Vagina (tissue), 2 donors: Measurements from ENCODE around the gene ESR1. TPM values are rescaled to one million over a fixed set of nuclear protein-coding genes. Genes with fewer than 3 reads are reported as not detected.

ENCODE experiments used
- DNase-seq, 2 donors: peaks; one replicate each; pipeline ENCODE4 v3.0.0-alpha.2; 2017; ENCODE audit errors: extremely low spot score in 2 of 2
- H3K27ac ChIP-seq: fragments of 200-600 bp; sonication (generic); one replicate; pipeline ENCODE4 v1.5.1; 2019
- H3K27me3 ChIP-seq: fragments of 200-600 bp; sonication (generic); one replicate; pipeline ENCODE4 v1.5.1; 2019
- H3K36me3 ChIP-seq, 2 donors: fragments of 200-600 bp; sonication (generic); one replicate each; pipeline ENCODE4 v1.5.1; 2017 to 2019
- H3K4me1 ChIP-seq: fragments of 200-600 bp; sonication (generic); one replicate; pipeline ENCODE4 v1.5.1; 2019
- H3K4me3 ChIP-seq, 2 donors: fragments of 200-600 bp; sonication (generic); 1 replicate in 1 of 2; 2 replicates in 1 of 2; pipeline ENCODE4 v1.5.1; 2016 to 2019
- H3K9me3 ChIP-seq: fragments of 200-600 bp; sonication (generic); one replicate; pipeline ENCODE4 v1.5.1; 2019
- CTCF ChIP-seq, 3 experiments: fragments of 450-650 bp in 2 of 3; fragments of 200-600 bp in 1 of 3; sonication (generic) in 1 of 3; IDR thresholded peaks; one replicate each; pipeline ENCODE4 v1.5.1; 2017 to 2019; ENCODE audit warnings: antibody characterized with exemption in 3 of 3, mild to moderate bottlenecking in 2 of 3, moderate library complexity in 2 of 3
- POLR2A ChIP-seq, 2 donors: fragments of 450-650 bp; IDR thresholded peaks; one replicate each; pipeline ENCODE4 v1.6.1; 2017; ENCODE audit warnings: antibody characterized with exemption in 2 of 2, mild to moderate bottlenecking in 2 of 2, moderate library complexity in 2 of 2
- POLR2AphosphoS5 ChIP-seq, 2 donors: sonication (generic); formaldehyde crosslinking; IDR thresholded peaks; one replicate each; pipeline ENCODE4 v1.9.0; 2017; ENCODE audit warnings: antibody characterized with exemption in 2 of 2, mild to moderate bottlenecking in 2 of 2, low read depth in 1 of 2; ENCODE audit not compliant: insufficient read depth in 1 of 2
- intact Hi-C: fragments of 100-400 bp; cut with DNase I; formaldehyde crosslinking; loops from one replicate; pipeline ENCODE4 v1.15.1; 2023
- total RNA-seq: library from RNA; depleted of rRNA; stranded (reverse); fragments of >200 nt; gene quantifications from one replicate; pipeline ENCODE4 v1.2.3, GENCODE V29; 2016

ESR1 gene
- total RNA-seq, 1 donor from 2014 or later: 50.3 TPM

- Histone ChIP-seq H3K4me1 (peaks cover 28% of the 10 kb centered on the region), H3K4me3 (no peak overlapping the region), H3K27me3 (no peaks in the 10 kb centered on the region), H3K9me3 (no peaks in the 10 kb centered on the region), H3K27ac (no peak overlapping the region), H3K36me3 (peaks cover 0 to 6% of the 10 kb centered on the region in 2 donors)
- intact Hi-C loops: no loop called here
- DNase-seq: peak in 1 of 2 donors; percentile 85
- TF ChIP-seq POLR2AphosphoS5 (IDR thresholded peaks at IDR 0.05; ENCODE audit: insufficient read depth in 1 of 2, low read depth in 1 of 2): no peak
- TF ChIP-seq CTCF (IDR thresholded peaks at IDR 0.05): no peak
- TF ChIP-seq POLR2A (IDR thresholded peaks at IDR 0.05): no peak
These were observed 310.0 kb downstream of the ESR1 start for GRCh38 chr6:152117156-152118133.

GRCh38 chr6:152118224-152118623, 310.7 kb downstream of the ESR1 start:
- DNase-seq: no peak
- Histone ChIP-seq H3K36me3 (peaks cover 0 to 6% of the 10 kb centered on the region in 2 donors), H3K27me3 (no peaks in the 10 kb centered on the region), H3K4me1 (peaks cover 21% of the 10 kb centered on the region), H3K4me3 (no peak overlapping the region), H3K27ac (no peak overlapping the region), H3K9me3 (no peaks in the 10 kb centered on the region)
- intact Hi-C loops: no loop called here
- TF ChIP-seq POLR2A (IDR thresholded peaks at IDR 0.05) (no peak), CTCF (IDR thresholded peaks at IDR 0.05) (no peak), POLR2AphosphoS5 (IDR thresholded peaks at IDR 0.05; ENCODE audit: insufficient read depth in 1 of 2, low read depth in 1 of 2) (no peak)

- Histone ChIP-seq H3K27ac (no peak overlapping the region), H3K27me3 (no peaks in the 10 kb centered on the region), H3K4me1 (peaks cover 21% of the 10 kb centered on the region), H3K4me3 (no peak overlapping the region), H3K36me3 (peaks cover 0 to 6% of the 10 kb centered on the region in 2 donors), H3K9me3 (no peaks in the 10 kb centered on the region)
- intact Hi-C loops: no loop called here
- DNase-seq: no peak
- no peak for TF ChIP-seq POLR2A (IDR thresholded peaks at IDR 0.05)
- no peak for TF ChIP-seq CTCF (IDR thresholded peaks at IDR 0.05)
- no peak for TF ChIP-seq POLR2AphosphoS5 (IDR thresholded peaks at IDR 0.05; ENCODE audit: insufficient read depth in 1 of 2, low read depth in 1 of 2)
These were observed 311.2 kb downstream of the ESR1 start for GRCh38 chr6:152118678-152119077.

GRCh38 chr6:152119831-152120230, 312.3 kb downstream of the ESR1 start:
- Histone ChIP-seq H3K9me3 (no peaks in the 10 kb centered on the region), H3K4me1 (peaks cover 21% of the 10 kb centered on the region), H3K27me3 (no peaks in the 10 kb centered on the region), H3K27ac (peak overlapping the region; percentile 36), H3K4me3 (no peak overlapping the region), H3K36me3 (peaks cover 0 to 6% of the 10 kb centered on the region in 2 donors)
- intact Hi-C loops: loop anchor here (5.0 to 10.0 kb wide), 2 partner anchors 355 to 428 kb away; no protein-coding TSS in a partner anchor
- DNase-seq: no peak
- TF ChIP-seq POLR2AphosphoS5 (IDR thresholded peaks at IDR 0.05; ENCODE audit: insufficient read depth in 1 of 2, low read depth in 1 of 2): no peak
- no peak for TF ChIP-seq CTCF (IDR thresholded peaks at IDR 0.05)
- no peak for TF ChIP-seq POLR2A (IDR thresholded peaks at IDR 0.05)

GRCh38 chr6:152121910-152122309, 314.4 kb downstream of the ESR1 start:
- no peak for DNase-seq
- no peaks in the 10 kb centered on the region for H3K9me3 ChIP-seq
- peaks cover 0 to 6% of the 10 kb centered on the region in 2 donors for H3K36me3 ChIP-seq
- H3K27me3 ChIP-seq: no peaks in the 10 kb centered on the region
- H3K27ac ChIP-seq: no peak overlapping the region
- TF ChIP-seq POLR2A (IDR thresholded peaks at IDR 0.05) (no peak), POLR2AphosphoS5 (IDR thresholded peaks at IDR 0.05; ENCODE audit: insufficient read depth in 1 of 2, low read depth in 1 of 2) (no peak), CTCF (IDR thresholded peaks at IDR 0.05) (no peak)
- intact Hi-C loops: loop anchor here (5.0 to 10.0 kb wide), 2 partner anchors 357 to 430 kb away; no protein-coding TSS in a partner anchor
- H3K4me1 ChIP-seq: peaks cover 19% of the 10 kb centered on the region
- no peak overlapping the region for H3K4me3 ChIP-seq
